Body of pancreas (tissue), 4 donors: Measurements from ENCODE around the gene CFAP58. TPM values are rescaled to one million over a fixed set of nuclear protein-coding genes. Genes with fewer than 3 reads are reported as not detected.

Source experiments
- ATAC-seq: fragments of 150-250 bp; one replicate; pipeline ENCODE4 v1.9.1; 2016
- DNase-seq, 4 donors: peaks; one replicate each; pipeline ENCODE4 v3.0.0-alpha.2; 2019
- H3K27ac ChIP-seq, 4 donors: fragments of 200-600 bp; sonication (generic); 1 replicate in 3 of 4; 2 replicates in 1 of 4; pipeline versions ENCODE4 v1.5.1 to v1.6.1; 2016 to 2019; ENCODE audit warnings: mild to moderate bottlenecking in 1 of 4, mixed read lengths in 1 of 4, moderate library complexity in 1 of 4
- H3K27me3 ChIP-seq, 2 donors: fragments of 200-600 bp; sonication (generic); one replicate each; pipeline ENCODE4 v1.6.0; 2016; ENCODE audit warnings: mild to moderate bottlenecking in 1 of 2
- H3K36me3 ChIP-seq, 2 donors: fragments of 200-600 bp; sonication (generic); replicated peaks in 1 of 2; 2 replicates each; pipeline ENCODE4 v1.5.1; 2016; ENCODE audit warnings: low read depth in 2 of 2; ENCODE audit not compliant: insufficient read depth in 1 of 2
- H3K4me1 ChIP-seq: fragments of 200-600 bp; sonication (generic); one replicate; pipeline ENCODE4 v1.6.0; 2016
- H3K4me3 ChIP-seq, 2 donors: fragments of 200-600 bp; sonication (generic); 1 replicate in 1 of 2; 2 replicates in 1 of 2; pipeline ENCODE4 v1.5.1; 2016 to 2019
- H3K9me3 ChIP-seq, 3 donors: fragments of 200-600 bp; sonication (generic); 1 replicate in 2 of 3; 2 replicates in 1 of 3; pipeline ENCODE4 v1.5.1; 2016
- POLR2A ChIP-seq, 3 donors: fragments of 450-650 bp; IDR thresholded peaks; one replicate each; pipeline ENCODE4 v1.6.1; 2016; ENCODE audit warnings: antibody characterized with exemption in 3 of 3, mild to moderate bottlenecking in 2 of 3
- WGBS, 2 donors: methylation state at CpG; one replicate each; pipeline ENCODE4 v1.1.5; 2017; 5-methylcytosine and 5-hydroxymethylcytosine counted together
- intact Hi-C: fragments of 100-400 bp; cut with DNase I; formaldehyde crosslinking; loops from one replicate; pipeline ENCODE4 v1.15.1; 2023
- total RNA-seq, 2 donors: library from RNA; depleted of rRNA; stranded (reverse); fragments of >200 nt; gene quantifications; one replicate each; pipeline ENCODE4 v1.1.0, GENCODE V29; 2016
- TF ChIP-seq, protein P1 (sequence below), 7 experiments: fragments of 450-650 bp in 4 of 7; fragments of 200-600 bp in 3 of 7; sonication (generic) in 3 of 7; IDR thresholded peaks; one replicate each; pipeline ENCODE4 v1.5.1; 2016 to 2019; ENCODE audit warnings: antibody characterized with exemption in 7 of 7

The CFAP58 gene
- total RNA-seq, 2 donors from 2014 or later, result 0.26 TPM; not detected in 1

GRCh38 chr10:104376784-104377300, 23.2 kb downstream of the CFAP58 start:
- Histone ChIP-seq H3K36me3 (no peaks in the 10 kb centered on the region), H3K27ac (no peak overlapping the region), H3K9me3 (no peaks in the 10 kb centered on the region), H3K4me1 (no peaks in the 10 kb centered on the region), H3K27me3 (no peaks in the 10 kb centered on the region), H3K4me3 (no peak overlapping the region)
- no peak for ATAC-seq
- intact Hi-C loops, result no loop called here
- WGBS, 2 donors, result 61 to 68% methylated on average over 4 of the region's 4 CpGs
- TF ChIP-seq, protein P1, sequence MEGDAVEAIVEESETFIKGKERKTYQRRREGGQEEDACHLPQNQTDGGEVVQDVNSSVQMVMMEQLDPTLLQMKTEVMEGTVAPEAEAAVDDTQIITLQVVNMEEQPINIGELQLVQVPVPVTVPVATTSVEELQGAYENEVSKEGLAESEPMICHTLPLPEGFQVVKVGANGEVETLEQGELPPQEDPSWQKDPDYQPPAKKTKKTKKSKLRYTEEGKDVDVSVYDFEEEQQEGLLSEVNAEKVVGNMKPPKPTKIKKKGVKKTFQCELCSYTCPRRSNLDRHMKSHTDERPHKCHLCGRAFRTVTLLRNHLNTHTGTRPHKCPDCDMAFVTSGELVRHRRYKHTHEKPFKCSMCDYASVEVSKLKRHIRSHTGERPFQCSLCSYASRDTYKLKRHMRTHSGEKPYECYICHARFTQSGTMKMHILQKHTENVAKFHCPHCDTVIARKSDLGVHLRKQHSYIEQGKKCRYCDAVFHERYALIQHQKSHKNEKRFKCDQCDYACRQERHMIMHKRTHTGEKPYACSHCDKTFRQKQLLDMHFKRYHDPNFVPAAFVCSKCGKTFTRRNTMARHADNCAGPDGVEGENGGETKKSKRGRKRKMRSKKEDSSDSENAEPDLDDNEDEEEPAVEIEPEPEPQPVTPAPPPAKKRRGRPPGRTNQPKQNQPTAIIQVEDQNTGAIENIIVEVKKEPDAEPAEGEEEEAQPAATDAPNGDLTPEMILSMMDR (IDR thresholded peaks at IDR 0.05), result no peak
- no peak for TF ChIP-seq POLR2A (IDR thresholded peaks at IDR 0.05)
- no peak for DNase-seq

DNA sequence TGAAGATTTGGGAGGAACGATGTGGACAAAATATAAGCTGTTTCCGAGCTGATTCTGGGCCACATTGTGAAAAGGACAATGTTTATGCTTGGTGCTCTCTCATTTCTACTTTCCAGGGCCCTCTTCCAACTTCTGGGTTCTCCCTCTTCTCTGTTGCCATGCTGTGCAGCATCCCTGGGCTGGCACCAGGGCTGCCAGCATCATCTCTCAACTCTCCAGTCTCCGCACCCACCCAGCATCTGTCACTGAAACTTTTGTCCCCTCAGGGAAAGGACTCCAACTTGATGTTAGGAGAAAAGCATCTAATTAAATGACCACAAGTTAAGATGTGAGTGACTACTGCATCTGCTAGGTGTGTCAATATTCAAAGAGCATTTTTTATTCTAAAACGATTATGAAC, 26.7 kb downstream of the CFAP58 start:
- no peak for DNase-seq
- WGBS, 2 donors, result 65 to 69% methylated on average over 4 of the region's 4 CpGs
- no peak for TF ChIP-seq POLR2A (IDR thresholded peaks at IDR 0.05)
- TF ChIP-seq, protein P1 (IDR thresholded peaks at IDR 0.05), result no peak
- no peak for ATAC-seq
- H3K27me3 ChIP-seq, result no peaks in the 10 kb centered on the region
- H3K9me3 ChIP-seq, result no peaks in the 10 kb centered on the region
- H3K4me1 ChIP-seq, result no peaks in the 10 kb centered on the region
- H3K27ac ChIP-seq, result no peak overlapping the region
- intact Hi-C loops, result no loop called here
- no peak overlapping the region for H3K4me3 ChIP-seq
- no peaks in the 10 kb centered on the region for H3K36me3 ChIP-seq

DNA sequence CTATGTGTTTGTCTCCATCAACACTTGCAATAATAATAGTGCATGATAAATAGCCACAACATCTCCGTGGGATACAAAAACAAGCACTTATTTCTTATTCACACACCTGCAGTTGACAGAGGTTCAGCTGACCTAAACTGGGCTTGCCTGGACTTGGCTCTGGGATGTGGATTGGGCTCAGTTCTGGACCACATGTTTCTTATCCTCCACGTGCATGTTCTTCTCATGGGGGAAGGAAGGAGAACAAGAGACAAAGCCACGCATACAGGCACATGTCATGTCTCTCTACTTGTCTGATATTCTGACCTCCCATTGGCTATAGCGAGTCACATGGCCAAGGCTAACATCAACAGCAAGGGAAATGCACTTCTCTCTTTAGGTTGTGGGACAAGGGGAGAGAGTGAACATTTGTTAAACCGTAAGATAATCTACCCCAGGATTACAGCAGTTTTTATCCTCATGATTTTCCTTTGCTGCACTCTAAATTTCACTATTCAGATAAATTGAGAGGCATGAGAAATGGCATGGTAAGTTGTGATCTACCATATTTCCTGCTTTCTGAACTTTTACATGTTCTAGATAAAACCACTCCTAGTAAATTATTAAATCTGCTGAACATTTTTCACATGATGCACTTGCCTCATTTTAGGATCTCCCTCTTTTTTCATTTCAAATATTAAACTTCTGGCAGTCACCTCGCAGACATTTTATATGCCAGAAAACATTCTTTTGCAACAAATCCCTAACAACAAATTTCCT, 33.7 kb downstream of the CFAP58 start:
- TF ChIP-seq POLR2A (IDR thresholded peaks at IDR 0.05), result no peak
- TF ChIP-seq, protein P1 (IDR thresholded peaks at IDR 0.05), result no peak
- intact Hi-C loops, result no loop called here
- H3K9me3 ChIP-seq, result no peaks in the 10 kb centered on the region
- 40 to 44% methylated on average over 6 of the region's 6 CpGs for WGBS, 2 donors
- H3K27me3 ChIP-seq, result no peaks in the 10 kb centered on the region
- no peaks in the 10 kb centered on the region for H3K36me3 ChIP-seq
- no peaks in the 10 kb centered on the region for H3K4me1 ChIP-seq
- H3K4me3 ChIP-seq, result no peak overlapping the region
- ATAC-seq (no peak), DNase-seq (no peak)
- H3K27ac ChIP-seq, result no peak overlapping the region

DNA sequence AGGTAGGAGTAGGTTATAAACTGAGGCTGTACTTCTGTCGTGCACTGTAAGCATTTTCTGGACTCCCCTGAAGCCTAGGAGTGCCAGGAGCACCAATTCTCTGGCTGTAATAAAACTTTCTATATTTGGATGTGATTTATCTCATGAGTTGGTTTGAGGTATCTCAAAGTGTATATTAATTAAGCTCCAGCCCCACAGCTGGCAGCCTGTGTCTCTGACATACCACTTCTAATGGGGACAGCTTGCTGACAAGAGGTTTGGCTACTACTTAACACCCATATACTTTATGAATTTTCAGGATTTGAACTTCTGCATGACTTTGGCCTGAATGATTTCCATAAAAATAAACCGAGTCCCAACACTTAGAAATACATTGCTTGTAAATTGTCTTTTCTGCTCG, 35.2 kb downstream of the CFAP58 start:
- ATAC-seq, result no peak
- Histone ChIP-seq H3K36me3 (no peaks in the 10 kb centered on the region), H3K27me3 (no peaks in the 10 kb centered on the region), H3K27ac (no peak overlapping the region), H3K4me3 (no peak overlapping the region), H3K9me3 (no peaks in the 10 kb centered on the region), H3K4me1 (no peaks in the 10 kb centered on the region)
- intact Hi-C loops, result no loop called here
- no peak for TF ChIP-seq POLR2A (IDR thresholded peaks at IDR 0.05)
- TF ChIP-seq, protein P1 (IDR thresholded peaks at IDR 0.05), result no peak
- WGBS, 2 donors, result 43 to 52% methylated on average over 3 of the region's 3 CpGs
- no peak for DNase-seq
